GM19395 (cell line): Measurements from ENCODE around the gene CLIP2.
"Not testable (repeated sequence)": the region's sequence is repeated elsewhere in the genome, so short reads cannot be mapped to it uniquely, and the experiment has no call there.

Experiments used
- ATAC-seq: cut with Tn5 transposase; IDR thresholded peaks from one replicate; pipeline ENCODE4 v1.9.1; 2021; ENCODE audit warnings: mild to moderate bottlenecking, moderate library complexity; ENCODE audit not compliant: unreplicated experiment

The CLIP2 gene

GRCh38 chr7:74365322-74366022 lies 76.3 kb downstream of the CLIP2 start:
- ATAC-seq, result no peak

- ATAC-seq, result no peak
Measured at GRCh38 chr7:74371381-74372341, 82.5 kb downstream of the CLIP2 start.

- no peak for ATAC-seq
Measured at GRCh38 chr7:74372511-74373111, 83.4 kb downstream of the CLIP2 start.

GRCh38 chr7:74373536-74373935 lies 84.3 kb downstream of the CLIP2 start:
- no peak for ATAC-seq

GRCh38 chr7:74375726-74376220 lies 86.6 kb downstream of the CLIP2 start:
- no peak for ATAC-seq

GRCh38 chr7:74376256-74377036 lies 87.2 kb downstream of the CLIP2 start:
- no peak for ATAC-seq

- no peak for ATAC-seq
Measured at GRCh38 chr7:74379938-74380337, 90.7 kb downstream of the CLIP2 start.

GRCh38 chr7:74380720-74381119 lies 91.5 kb downstream of the CLIP2 start:
- no peak for ATAC-seq

- not testable (repeated sequence) for ATAC-seq
Measured at GRCh38 chr7:74384086-74384485, 94.9 kb downstream of the CLIP2 start.

- ATAC-seq, result not testable (repeated sequence)
Measured at GRCh38 chr7:74384854-74385253, 95.6 kb downstream of the CLIP2 start.

- no peak for ATAC-seq
Measured at GRCh38 chr7:74387606-74388005, 98.4 kb downstream of the CLIP2 start.

- no peak for ATAC-seq
Measured at GRCh38 chr7:74388880-74389415, 99.7 kb downstream of the CLIP2 start.

- ATAC-seq, result not testable (repeated sequence)
Measured at GRCh38 chr7:74393722-74394121, 104.5 kb downstream of the CLIP2 start.

GRCh38 chr7:74394601-74395000 lies 105.4 kb downstream of the CLIP2 start:
- ATAC-seq, result not testable (repeated sequence)

GRCh38 chr7:74395745-74396311 lies 106.6 kb downstream of the CLIP2 start:
- ATAC-seq, result no peak

- ATAC-seq, result no peak
Measured at GRCh38 chr7:74396993-74397392, 107.8 kb downstream of the CLIP2 start.

- no peak for ATAC-seq
Measured at GRCh38 chr7:74398426-74398825, 109.2 kb downstream of the CLIP2 start.

- ATAC-seq, result no peak
Measured at GRCh38 chr7:74399006-74399405, 109.8 kb downstream of the CLIP2 start.

- ATAC-seq, result no peak
Measured at GRCh38 chr7:74400420-74401136, 111.4 kb downstream of the CLIP2 start.
